Cardiac muscle cell (in vitro differentiated cells and primary cell): ENCODE measurements around the gene CACNA1C. TPM values are rescaled to one million over a fixed set of nuclear protein-coding genes. Genes with fewer than 3 reads are reported as not detected.

Experiments
- DNase-seq, 2 donors: peaks; one replicate each; pipeline versions ENCODE4 v3.0.0 to v3.0.0-alpha.2; 2010 to 2017; ENCODE audit warnings: low read depth in 1 of 2, low spot score in 1 of 2
- H3K27ac ChIP-seq: fragments of 200-600 bp; sonication (generic); 2 replicates; pipeline ENCODE4 v1.5.1; 2016
- H3K27me3 ChIP-seq: fragments of 200-600 bp; sonication (generic); 2 replicates; pipeline ENCODE4 v1.6.0; 2016; ENCODE audit warnings: control low read depth
- H3K36me3 ChIP-seq: fragments of 200-600 bp; sonication (generic); 2 replicates; pipeline ENCODE4 v1.5.1; 2016; ENCODE audit warnings: control low read depth
- H3K4me1 ChIP-seq: fragments of 200-600 bp; sonication (generic); 2 replicates; pipeline ENCODE4 v1.8.1; 2017; ENCODE audit warnings: low read depth, mild to moderate bottlenecking, mixed run types
- H3K4me3 ChIP-seq: fragments of 200-600 bp; sonication (generic); 2 replicates; pipeline ENCODE4 v1.5.1; 2016; ENCODE audit warnings: mild to moderate bottlenecking
- H3K9me3 ChIP-seq: fragments of 200-600 bp; sonication (generic); 2 replicates; pipeline ENCODE4 v1.5.1; 2017; ENCODE audit warnings: low read depth, mild to moderate bottlenecking, control low read depth
- CTCF ChIP-seq: IDR thresholded peaks from 2 replicates; pipeline ENCODE4 v1.5.1; 2012; ENCODE audit warnings: low read depth, mild to moderate bottlenecking, low read length
- polyA plus RNA-seq: library from polyadenylated mRNA; unstranded; fragments of >200 nt; fragmentation: Nextera tagmentation; extraction: Ambion mirVana; gene quantifications from 2 replicates; pipeline ENCODE4 v1.2.1, GENCODE V29; 2016
- total RNA-seq: library from RNA; depleted of rRNA; stranded (reverse); fragments of >200 nt; gene quantifications from 2 replicates; pipeline ENCODE4 v1.2.3, GENCODE V29; 2016

CACNA1C gene
- total and polyA plus RNA-seq, 2 experiments from 2014 or later: 40.8 to 77.8 TPM

GRCh38 chr12:2393996-2394395 lies 341.2 kb downstream of the CACNA1C start:
- Histone ChIP-seq H3K4me1 (no peaks in the 10 kb centered on the region), H3K27ac (no peak overlapping the region)
- TF ChIP-seq CTCF: no peak

GRCh38 chr12:2395354-2395977 lies 342.7 kb downstream of the CACNA1C start:
- Histone ChIP-seq H3K36me3 (no peaks in the 10 kb centered on the region), H3K27me3 (no peaks in the 10 kb centered on the region), H3K9me3 (no peaks in the 10 kb centered on the region), H3K4me3 (no peak overlapping the region), H3K4me1 (no peaks in the 10 kb centered on the region), H3K27ac (no peak overlapping the region)
- TF ChIP-seq CTCF: peak; percentile 90
- DNase-seq: peak; percentile 55 to 67

More at GRCh38 chr12:2393996-2394395, 341.2 kb downstream of the CACNA1C start:
- DNase-seq: no peak
- Histone ChIP-seq H3K27me3 (no peaks in the 10 kb centered on the region), H3K9me3 (no peaks in the 10 kb centered on the region), H3K36me3 (no peaks in the 10 kb centered on the region), H3K4me3 (no peak overlapping the region)

- DNase-seq: peak in 1 of 2 donors; percentile 81
- Histone ChIP-seq H3K4me1 (no peaks in the 10 kb centered on the region), H3K4me3 (no peak overlapping the region), H3K36me3 (no peaks in the 10 kb centered on the region), H3K27ac (no peak overlapping the region), H3K27me3 (no peaks in the 10 kb centered on the region), H3K9me3 (no peaks in the 10 kb centered on the region)
- no peak for TF ChIP-seq CTCF
These were observed 343.7 kb downstream of the CACNA1C start for GRCh38 chr12:2396448-2396871.

DNA sequence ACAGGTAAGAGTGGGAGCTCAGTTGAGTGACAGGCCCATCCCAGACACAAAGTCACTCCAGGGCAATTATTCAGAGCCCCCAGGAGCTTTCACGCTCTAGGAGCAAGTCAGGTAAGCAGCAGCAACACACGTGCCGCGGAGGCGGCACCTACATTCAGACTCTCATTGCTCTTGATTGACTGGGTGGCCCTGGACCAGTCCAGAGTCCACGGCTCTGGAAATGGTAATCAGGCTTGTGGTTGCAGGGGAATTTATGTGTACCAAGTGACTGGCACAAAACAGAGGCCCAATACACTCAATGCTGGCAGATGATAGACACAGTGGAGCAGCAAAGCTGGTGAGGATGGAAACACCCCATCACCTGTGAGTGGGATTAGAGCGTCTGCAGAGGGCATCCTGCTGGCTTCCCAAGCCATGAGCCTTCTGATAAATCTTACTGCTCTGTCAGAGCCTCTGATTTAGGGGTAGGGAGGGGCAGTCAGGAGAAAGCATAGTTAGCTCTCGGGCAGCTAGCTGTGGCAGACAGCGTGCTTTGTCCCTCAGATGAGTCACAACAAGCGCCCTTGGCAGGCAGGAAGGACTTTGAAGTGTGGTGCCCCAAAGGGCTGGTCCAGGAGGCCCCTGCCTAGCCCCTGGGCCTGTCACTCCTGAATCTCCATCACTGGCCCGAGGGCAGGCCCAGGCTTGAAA lies 344.7 kb downstream of the CACNA1C start:
- H3K9me3 ChIP-seq: no peaks in the 10 kb centered on the region
- no peak for DNase-seq
- H3K27me3 ChIP-seq: no peaks in the 10 kb centered on the region
- no peaks in the 10 kb centered on the region for H3K4me1 ChIP-seq
- H3K27ac ChIP-seq: no peak overlapping the region
- no peak for TF ChIP-seq CTCF
- H3K4me3 ChIP-seq: no peak overlapping the region
- H3K36me3 ChIP-seq: no peaks in the 10 kb centered on the region

DNA sequence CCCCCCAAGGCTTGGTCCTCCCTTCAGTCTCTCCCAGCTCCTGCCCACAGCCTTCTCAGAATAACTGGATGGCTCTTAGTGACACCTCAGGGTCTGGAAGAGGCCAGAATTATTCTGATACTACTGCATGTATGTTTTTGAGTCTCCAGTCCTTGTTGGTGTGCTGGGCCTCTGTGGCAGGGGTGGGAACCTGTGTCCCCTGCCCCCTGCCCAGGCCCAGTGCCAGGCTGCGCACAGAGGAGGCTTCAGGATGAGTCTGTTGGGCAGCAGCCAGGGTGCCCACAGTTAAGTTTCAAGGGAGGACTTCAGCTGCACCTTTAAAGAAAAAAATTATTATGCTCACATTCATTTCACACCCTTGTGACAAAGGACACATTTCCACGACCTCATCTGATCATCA lies 348.3 kb downstream of the CACNA1C start:
- H3K9me3 ChIP-seq: no peaks in the 10 kb centered on the region
- no peaks in the 10 kb centered on the region for H3K36me3 ChIP-seq
- peak overlapping the region; percentile 49 for H3K27ac ChIP-seq
- H3K27me3 ChIP-seq: no peaks in the 10 kb centered on the region
- no peak for TF ChIP-seq CTCF
- DNase-seq: no peak
- H3K4me1 ChIP-seq: peaks cover 6% of the 10 kb centered on the region
- H3K4me3 ChIP-seq: no peak overlapping the region
